ENCODE results near the gene ZNF385C.

The ZNF385C gene

DNA sequence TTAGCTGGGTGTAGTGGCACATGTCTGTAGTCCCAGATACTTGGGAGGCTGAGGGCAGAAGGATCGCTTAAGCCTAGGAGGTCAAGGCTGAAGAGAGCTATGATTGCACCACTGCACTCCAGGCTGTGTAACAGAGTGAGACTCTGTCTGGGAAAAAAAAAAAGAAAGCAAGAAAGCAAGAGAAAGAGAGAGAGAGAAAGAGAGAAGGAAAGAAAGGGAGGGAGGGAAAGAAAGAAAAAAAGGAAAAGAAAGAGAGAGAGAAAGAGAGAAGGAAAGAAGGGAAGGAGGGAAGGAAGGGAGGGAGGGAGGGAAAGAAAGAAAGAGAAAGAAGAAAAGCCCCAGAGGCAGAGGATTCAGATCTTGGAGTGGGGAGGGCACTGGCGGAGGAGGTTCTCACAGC lies 7.7 kb upstream of the ZNF385C start:
- TF ChIP-seq POLR2AphosphoS5 (IDR thresholded peaks at IDR 0.05; ENCODE audit: borderline replicate concordance, low read depth, low read length) = no peak
- no peak for TF ChIP-seq EZH2 (IDR thresholded peaks at IDR 0.05)
- TF ChIP-seq FOXP2 (optimal IDR thresholded peaks at IDR 0.05; ENCODE audit: control extremely low read depth, extremely low read length, insufficient read depth) = no peak
- Histone ChIP-seq H3K9ac (ENCODE audit: insufficient read length) (no peak overlapping the region), H3K27ac (no peak overlapping the region), H3K36me3 (ENCODE audit: insufficient read depth, low read length) (no peaks in the 10 kb centered on the region), H3K9me3 (ENCODE audit: low read depth, low read length) (no peaks in the 10 kb centered on the region), H3K4me3 (no peak overlapping the region)
- no peak for DNase-seq (ENCODE audit: low read depth, low spot score)

DNA sequence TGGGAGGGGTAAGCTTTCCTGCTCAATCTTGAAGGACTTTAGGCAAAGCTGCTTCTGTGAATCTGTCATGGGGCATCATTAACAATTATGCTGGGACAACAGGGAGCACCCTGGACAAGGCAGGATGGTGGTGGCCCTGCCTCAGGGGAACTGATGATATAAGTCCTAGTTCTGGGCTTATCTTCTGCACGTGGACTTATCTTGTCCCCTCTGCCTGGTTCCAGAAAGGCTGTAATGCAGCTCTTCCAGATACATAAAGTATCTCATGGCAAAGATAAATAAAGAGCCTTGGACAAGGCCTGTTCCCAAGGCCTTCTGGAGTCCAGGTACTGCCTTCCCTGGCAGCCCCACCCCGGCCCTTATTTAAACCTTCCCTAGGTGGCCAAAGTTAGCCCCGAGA lies 6.0 kb upstream of the ZNF385C start:
- Histone ChIP-seq H3K36me3 (ENCODE audit: insufficient read depth, low read length) (no peaks in the 10 kb centered on the region), H3K9ac (ENCODE audit: insufficient read length) (no peak overlapping the region), H3K27ac (no peak overlapping the region), H3K4me3 (no peak overlapping the region), H3K9me3 (ENCODE audit: low read depth, low read length) (no peaks in the 10 kb centered on the region)
- DNase-seq (ENCODE audit: low read depth, low spot score) = no peak
- TF ChIP-seq EZH2 (IDR thresholded peaks at IDR 0.05) = no peak

DNA sequence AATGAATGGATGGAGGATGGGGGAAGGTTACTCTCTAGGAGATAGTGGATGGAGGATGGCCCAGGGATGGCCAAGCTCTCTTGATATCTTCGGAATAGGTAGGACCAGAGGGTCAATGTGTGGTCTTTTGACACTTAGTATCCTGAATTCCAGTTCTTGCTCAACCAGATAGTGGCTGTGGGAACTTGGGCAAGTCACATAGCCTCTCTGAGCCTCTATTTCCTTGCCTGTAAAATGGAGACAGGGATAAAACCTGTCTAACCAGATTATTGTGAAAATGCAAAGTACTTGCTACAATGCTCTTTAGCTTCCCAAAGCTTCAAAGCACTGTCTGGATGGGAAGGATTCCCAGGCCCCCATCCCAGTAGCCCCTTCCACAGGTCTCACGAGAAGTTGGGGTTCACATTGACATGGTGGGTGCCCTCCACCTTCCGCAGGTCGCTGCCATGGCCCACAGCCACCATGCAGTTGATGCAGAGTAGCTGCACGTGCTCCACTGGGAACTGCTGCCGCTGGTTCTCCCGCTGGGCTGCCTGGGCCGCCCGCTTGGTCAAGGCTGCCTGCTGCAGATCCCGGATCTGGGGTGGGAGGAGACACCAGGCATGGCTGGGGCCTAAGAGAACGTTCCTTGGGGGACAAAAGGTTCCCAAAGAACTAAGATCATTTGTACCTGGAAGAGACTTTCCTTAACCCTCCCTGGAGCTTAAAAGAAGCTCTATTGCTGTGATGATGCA lies 5.1 kb upstream of the ZNF385C start:
- Histone ChIP-seq H3K27ac (no peak overlapping the region), H3K36me3 (ENCODE audit: insufficient read depth, low read length) (no peaks in the 10 kb centered on the region), H3K4me3 (no peak overlapping the region), H3K9me3 (ENCODE audit: low read depth, low read length) (no peaks in the 10 kb centered on the region), H3K9ac (ENCODE audit: insufficient read length) (no peak overlapping the region)
- TF ChIP-seq POLR2AphosphoS5 (IDR thresholded peaks at IDR 0.05; ENCODE audit: borderline replicate concordance, low read depth, low read length) (no peak), EZH2 (IDR thresholded peaks at IDR 0.05) (no peak), FOXP2 (optimal IDR thresholded peaks at IDR 0.05; ENCODE audit: control extremely low read depth, extremely low read length, insufficient read depth) (no peak)
- DNase-seq (ENCODE audit: low read depth, low spot score) = no peak

DNA sequence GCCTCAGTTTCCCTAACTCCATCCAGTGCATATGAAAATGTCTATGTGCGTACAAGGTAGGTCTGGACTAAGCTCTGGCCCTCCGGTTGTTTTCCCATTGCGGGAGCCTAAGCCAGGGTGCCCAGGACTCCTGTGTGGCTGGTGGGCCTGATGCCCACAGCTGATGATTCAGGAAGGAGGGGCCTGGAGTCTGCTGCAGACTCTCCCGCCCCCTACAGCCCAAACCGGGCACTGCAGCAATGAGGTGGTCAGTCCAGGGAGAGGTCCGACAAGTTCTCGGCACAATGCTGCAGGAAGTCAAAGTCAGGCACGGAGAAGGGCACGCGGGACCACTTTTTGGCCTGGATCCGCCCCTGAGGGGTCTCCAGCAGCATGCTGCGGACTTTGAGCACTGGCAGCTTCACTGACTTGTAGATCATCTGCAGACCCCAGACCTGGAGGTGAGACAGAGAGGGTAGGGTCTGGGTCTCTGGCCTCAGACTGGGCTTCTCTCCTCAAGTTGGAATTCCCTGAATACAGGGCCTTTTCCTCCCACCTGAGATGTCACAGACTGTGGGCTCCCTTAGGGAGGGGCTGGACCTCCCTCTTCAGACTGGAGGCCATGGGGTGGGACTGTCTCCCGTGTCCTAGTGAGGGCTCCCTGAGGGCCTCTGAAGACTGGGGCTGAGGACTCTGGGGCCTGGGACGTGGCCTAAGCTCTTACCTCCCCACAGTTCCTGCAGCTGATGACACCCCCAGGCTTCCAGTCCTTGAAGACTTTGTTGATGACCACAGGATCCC lies 3.4 kb upstream of the ZNF385C start:
- no peak for DNase-seq (ENCODE audit: low read depth, low spot score)
- no peak overlapping the region for H3K9ac ChIP-seq (ENCODE audit: insufficient read length)
- no peak overlapping the region for H3K27ac ChIP-seq
- H3K4me3 ChIP-seq = no peak overlapping the region
- no peaks in the 10 kb centered on the region for H3K36me3 ChIP-seq (ENCODE audit: insufficient read depth, low read length)
- TF ChIP-seq POLR2AphosphoS5 (IDR thresholded peaks at IDR 0.05; ENCODE audit: borderline replicate concordance, low read depth, low read length) (no peak), EZH2 (IDR thresholded peaks at IDR 0.05) (no peak), FOXP2 (optimal IDR thresholded peaks at IDR 0.05; ENCODE audit: control extremely low read depth, extremely low read length, insufficient read depth) (no peak)
- no peaks in the 10 kb centered on the region for H3K9me3 ChIP-seq (ENCODE audit: low read depth, low read length)

DNA sequence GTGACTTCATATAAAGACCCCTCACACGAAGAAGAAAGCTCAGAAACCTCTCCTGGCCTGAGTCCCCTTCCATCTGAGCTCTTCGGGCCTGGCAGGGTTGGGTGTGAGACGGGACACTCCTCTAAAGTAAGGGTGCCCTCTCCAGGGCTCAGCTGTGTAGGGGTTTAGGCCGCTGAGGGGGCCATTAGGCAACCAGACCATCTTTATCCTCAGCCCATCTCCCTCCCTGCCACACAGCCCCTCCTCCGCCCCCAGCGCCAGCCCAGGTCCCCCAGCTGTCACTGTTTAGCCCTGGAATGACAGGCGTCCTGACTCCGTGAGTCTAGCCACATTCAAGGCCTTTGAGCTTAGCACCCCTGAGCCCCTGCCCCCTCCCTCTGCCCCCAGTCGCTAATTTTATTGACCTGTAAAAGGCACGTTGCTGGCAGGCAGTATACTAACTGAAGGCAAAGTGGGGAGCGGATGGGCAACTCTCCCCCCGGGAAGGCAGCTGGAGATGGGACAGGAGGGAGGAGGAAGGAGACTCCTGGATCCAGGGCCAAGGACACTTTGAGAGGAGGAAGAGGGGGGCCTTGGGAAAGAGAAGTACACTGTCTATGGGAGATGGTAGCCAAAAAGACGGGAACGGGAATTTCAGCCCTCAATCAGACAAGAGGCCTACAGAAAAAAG lies 592 bp upstream of the ZNF385C start:
- H3K36me3 ChIP-seq (ENCODE audit: insufficient read depth, low read length) = no peaks in the 10 kb centered on the region
- H3K4me3 ChIP-seq = peak overlapping the region; percentile 78
- no peak for DNase-seq (ENCODE audit: low read depth, low spot score)
- H3K27ac ChIP-seq = no peak overlapping the region
- no peaks in the 10 kb centered on the region for H3K9me3 ChIP-seq (ENCODE audit: low read depth, low read length)
- no peak for TF ChIP-seq POLR2AphosphoS5 (IDR thresholded peaks at IDR 0.05; ENCODE audit: borderline replicate concordance, low read depth, low read length)
- TF ChIP-seq EZH2 (IDR thresholded peaks at IDR 0.05) = no peak
- TF ChIP-seq FOXP2 (optimal IDR thresholded peaks at IDR 0.05; ENCODE audit: control extremely low read depth, extremely low read length, insufficient read depth) = no peak
- no peak overlapping the region for H3K9ac ChIP-seq (ENCODE audit: insufficient read length)

DNA sequence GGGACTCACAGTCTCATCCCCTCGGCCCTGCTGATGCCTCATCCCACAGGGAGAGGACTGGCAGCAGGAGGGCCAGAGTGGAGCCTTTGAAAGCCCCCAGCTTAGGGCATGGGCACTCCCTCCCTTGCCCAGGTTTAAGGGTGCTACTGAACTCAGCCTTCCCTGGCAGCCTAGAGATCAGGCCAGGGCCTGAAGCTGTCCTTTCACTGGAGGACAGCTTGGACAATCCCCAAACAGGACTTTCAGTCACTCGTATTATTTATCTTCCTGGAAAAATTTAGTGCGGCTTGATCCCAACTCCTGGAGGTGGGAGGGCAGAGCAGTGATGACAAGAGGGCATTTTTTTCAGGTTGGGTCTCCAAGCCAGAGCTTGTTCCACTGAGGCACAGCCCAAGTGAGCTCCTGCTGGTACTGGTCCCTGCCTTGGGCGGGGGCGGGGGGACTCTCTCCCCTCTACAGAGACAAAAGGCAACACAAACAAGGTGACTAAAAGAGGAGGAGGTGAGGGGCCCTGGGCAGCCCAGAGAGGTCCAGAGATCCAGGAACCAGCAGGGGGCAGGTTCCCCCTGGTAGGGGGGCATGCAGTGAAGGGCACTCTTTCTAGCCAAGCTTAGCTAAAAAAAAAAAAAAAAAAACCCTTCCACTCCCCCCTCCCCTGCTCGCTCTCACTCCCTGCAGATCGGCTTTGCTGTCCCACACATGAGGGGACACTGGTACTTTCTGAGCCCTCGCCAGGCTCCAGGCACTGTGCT lies 1.7 kb downstream of the ZNF385C start:
- H3K36me3 ChIP-seq (ENCODE audit: insufficient read depth, low read length) = no peaks in the 10 kb centered on the region
- no peak overlapping the region for H3K27ac ChIP-seq
- no peak overlapping the region for H3K9ac ChIP-seq (ENCODE audit: insufficient read length)
- H3K9me3 ChIP-seq (ENCODE audit: low read depth, low read length) = no peaks in the 10 kb centered on the region
- H3K4me3 ChIP-seq = no peak overlapping the region
- DNase-seq (ENCODE audit: low read depth, low spot score) = no peak
- no peak for TF ChIP-seq FOXP2 (optimal IDR thresholded peaks at IDR 0.05; ENCODE audit: control extremely low read depth, extremely low read length, insufficient read depth)
- TF ChIP-seq POLR2AphosphoS5 (IDR thresholded peaks at IDR 0.05; ENCODE audit: borderline replicate concordance, low read depth, low read length) = no peak
- TF ChIP-seq EZH2 (IDR thresholded peaks at IDR 0.05) = no peak

DNA sequence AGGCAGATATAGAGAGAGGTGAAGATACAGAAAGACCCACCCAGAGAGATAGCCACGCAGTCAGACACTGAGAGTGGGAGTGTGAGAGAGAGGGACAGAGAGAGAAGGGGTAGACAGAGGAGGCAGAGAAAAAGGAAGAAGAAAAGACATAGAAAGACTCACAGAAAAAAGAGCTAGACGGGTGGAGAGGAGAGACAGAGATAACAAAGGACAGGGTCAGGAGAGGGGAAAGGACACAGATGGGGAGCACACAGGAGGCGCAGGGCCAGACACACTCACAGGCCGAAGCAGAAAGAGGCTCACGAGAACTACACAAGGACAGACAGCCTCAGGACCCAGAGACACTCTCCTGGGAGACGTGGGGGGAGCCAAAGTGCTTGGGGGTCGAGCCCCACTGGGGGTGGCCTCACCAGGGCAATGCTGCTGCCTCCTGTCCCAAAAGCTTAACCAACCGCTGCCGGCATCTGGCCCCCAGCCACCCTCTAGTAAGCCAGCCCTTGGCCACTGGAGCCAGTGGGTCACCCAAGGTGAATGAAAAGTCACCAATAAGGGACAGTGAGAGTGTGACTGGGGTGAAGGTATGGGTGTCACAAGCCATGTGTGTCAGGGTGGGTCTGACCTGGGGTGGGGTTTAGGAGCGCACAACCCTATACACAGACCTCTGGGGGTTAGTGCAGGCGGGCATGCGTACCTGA lies 3.8 kb downstream of the ZNF385C start:
- H3K9me3 ChIP-seq (ENCODE audit: low read depth, low read length) = no peaks in the 10 kb centered on the region
- no peaks in the 10 kb centered on the region for H3K36me3 ChIP-seq (ENCODE audit: insufficient read depth, low read length)
- TF ChIP-seq POLR2AphosphoS5 (IDR thresholded peaks at IDR 0.05; ENCODE audit: borderline replicate concordance, low read depth, low read length) (no peak), EZH2 (IDR thresholded peaks at IDR 0.05) (no peak), FOXP2 (optimal IDR thresholded peaks at IDR 0.05; ENCODE audit: control extremely low read depth, extremely low read length, insufficient read depth) (no peak)
- no peak overlapping the region for H3K27ac ChIP-seq
- H3K9ac ChIP-seq (ENCODE audit: insufficient read length) = no peak overlapping the region
- DNase-seq (ENCODE audit: low read depth, low spot score) = no peak
- H3K4me3 ChIP-seq = no peak overlapping the region
